A673 (cell line): Measurements from ENCODE around the gene LCN1.

Source experiments
- CTCF ChIP-seq: fragments of 300-800, 200-600 bp; sonication (generic); conservative IDR thresholded peaks from 2 replicates; pipeline ENCODE4 v1.5.1; 2017; ENCODE audit warnings: low read depth, mild to moderate bottlenecking, antibody characterized with exemption, low read length, moderate library complexity, mixed read lengths
- EZH2 ChIP-seq: fragments of 200-600 bp; sonication (generic); IDR thresholded peaks from 2 replicates; pipeline ENCODE4 v1.6.1; 2017; ENCODE audit warnings: borderline replicate concordance, low read depth, mild to moderate bottlenecking, mixed read lengths, antibody characterized with exemption, low read length; ENCODE audit not compliant: poor library complexity, severe bottlenecking

- TF ChIP-seq CTCF: no peak
- no peak for TF ChIP-seq EZH2
Observed at GRCh38 chr9:135574943-135575342, 53.7 kb downstream of the LCN1 start.
